ENCODE measurements around the gene CDC42EP1. TPM values are rescaled to one million over a fixed set of nuclear protein-coding genes. Genes with fewer than 3 reads are reported as not detected.

The CDC42EP1 gene
- total RNA-seq, 1 donor from 2014 or later = 39.1 TPM

DNA sequence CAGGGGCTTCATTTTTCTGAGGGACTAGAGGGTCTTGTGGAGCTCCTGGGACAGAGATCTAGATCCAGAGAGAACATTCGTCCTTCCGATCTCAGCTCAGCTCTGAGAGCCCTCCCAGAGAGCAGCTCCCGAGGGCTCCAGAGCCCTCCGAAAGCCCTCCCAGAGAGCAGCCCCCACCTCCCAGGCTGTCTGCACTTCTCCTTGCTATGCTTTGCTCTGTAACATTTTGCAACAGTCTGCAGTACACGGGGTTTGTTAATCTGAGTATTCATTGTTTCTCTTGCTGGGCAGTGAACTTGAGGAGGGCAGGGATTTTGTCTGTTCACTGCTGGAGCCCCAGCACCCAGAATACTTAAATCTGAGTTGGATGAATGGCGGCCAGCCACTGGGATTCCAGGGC is 50.9 kb downstream of the CDC42EP1 start:
- peaks cover 35% of the 10 kb centered on the region for H3K4me1 Mint-ChIP-seq
- TF ChIP-seq, protein P1, sequence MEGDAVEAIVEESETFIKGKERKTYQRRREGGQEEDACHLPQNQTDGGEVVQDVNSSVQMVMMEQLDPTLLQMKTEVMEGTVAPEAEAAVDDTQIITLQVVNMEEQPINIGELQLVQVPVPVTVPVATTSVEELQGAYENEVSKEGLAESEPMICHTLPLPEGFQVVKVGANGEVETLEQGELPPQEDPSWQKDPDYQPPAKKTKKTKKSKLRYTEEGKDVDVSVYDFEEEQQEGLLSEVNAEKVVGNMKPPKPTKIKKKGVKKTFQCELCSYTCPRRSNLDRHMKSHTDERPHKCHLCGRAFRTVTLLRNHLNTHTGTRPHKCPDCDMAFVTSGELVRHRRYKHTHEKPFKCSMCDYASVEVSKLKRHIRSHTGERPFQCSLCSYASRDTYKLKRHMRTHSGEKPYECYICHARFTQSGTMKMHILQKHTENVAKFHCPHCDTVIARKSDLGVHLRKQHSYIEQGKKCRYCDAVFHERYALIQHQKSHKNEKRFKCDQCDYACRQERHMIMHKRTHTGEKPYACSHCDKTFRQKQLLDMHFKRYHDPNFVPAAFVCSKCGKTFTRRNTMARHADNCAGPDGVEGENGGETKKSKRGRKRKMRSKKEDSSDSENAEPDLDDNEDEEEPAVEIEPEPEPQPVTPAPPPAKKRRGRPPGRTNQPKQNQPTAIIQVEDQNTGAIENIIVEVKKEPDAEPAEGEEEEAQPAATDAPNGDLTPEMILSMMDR (IDR thresholded peaks at IDR 0.05; ENCODE audit: unreplicated experiment) = no peak
- no peaks in the 10 kb centered on the region for H3K27me3 Mint-ChIP-seq (ENCODE audit: low read depth)
- no peaks in the 10 kb centered on the region for H3K9me3 Mint-ChIP-seq
- DNase-seq (ENCODE audit: low spot score in 2 of 2, unreplicated experiment in 2 of 2) = no peak
- H3K4me3 Mint-ChIP-seq = no peak overlapping the region
- no peak overlapping the region for H3K27ac Mint-ChIP-seq
- H3K36me3 Mint-ChIP-seq = peaks cover 5% of the 10 kb centered on the region

DNA sequence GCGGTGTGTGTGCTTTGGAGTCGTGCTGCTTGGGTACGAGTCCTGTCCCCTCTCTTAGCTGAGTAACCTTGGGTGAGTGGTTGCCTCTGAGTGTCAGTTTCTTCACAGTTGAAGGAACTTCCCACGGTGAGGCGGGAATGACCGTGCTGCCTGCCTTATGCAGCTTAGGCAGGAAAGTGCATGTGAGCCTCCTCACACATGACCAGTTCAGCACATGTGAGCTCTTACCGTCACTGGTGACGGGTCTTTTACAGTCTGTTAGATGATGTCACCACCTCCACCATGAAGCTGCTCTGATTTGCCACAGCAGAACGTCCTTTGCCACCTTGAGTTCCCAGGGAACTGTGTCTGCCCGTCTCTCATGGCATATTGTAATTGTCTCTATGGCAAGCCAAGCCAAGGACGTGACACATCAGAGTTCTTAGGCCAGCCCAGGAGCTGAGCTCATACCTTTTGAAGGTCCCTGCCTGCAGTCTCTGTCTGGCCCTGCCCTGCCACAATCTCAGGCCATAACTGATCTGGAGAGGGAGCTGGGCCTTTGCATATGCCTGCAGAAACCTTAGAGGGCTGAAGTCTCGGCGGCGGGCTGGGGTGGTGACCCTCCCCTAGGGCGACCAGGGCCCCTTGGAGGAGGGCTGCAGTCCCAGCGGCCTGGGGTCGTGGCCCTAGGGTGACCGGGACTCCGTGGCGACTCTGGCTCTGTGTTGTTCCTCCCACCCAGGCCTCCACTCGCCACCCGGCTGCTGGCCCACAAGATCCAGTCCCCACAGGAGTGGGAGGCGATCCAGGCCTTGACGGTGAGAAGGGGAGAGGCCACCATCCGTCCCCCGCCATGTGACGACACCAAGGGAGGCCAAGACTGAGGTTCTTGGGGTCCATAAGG is 56.2 kb downstream of the CDC42EP1 start:
- Mint-ChIP-seq H3K4me3 (no peak overlapping the region), H3K27ac (no peak overlapping the region), H3K4me1 (peaks cover 6% of the 10 kb centered on the region), H3K9me3 (no peaks in the 10 kb centered on the region), H3K36me3 (peaks cover 20% of the 10 kb centered on the region), H3K27me3 (ENCODE audit: low read depth) (no peaks in the 10 kb centered on the region)
- DNase-seq (ENCODE audit: low spot score in 2 of 2, unreplicated experiment in 2 of 2) = no peak
- TF ChIP-seq, protein P1 (IDR thresholded peaks at IDR 0.05; ENCODE audit: unreplicated experiment) = no peak

DNA sequence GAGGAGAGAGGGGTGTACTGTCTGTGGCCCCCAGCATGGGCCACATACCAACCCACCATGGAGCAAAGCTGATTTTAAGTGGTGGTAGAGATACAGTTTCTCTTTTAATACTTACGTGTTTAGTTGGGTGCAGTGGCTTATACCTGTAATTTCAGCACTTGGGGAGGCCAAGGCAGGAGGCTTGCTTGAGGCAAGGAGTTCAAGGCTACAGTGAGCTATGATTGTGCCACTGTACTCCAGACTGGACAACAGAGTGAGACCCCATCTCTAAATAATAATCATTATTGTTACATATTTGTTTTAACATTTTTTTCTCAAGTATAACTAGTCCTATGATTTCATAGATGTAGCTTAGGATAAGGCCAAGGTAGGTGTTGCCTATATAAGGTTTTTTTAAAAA is 57.2 kb downstream of the CDC42EP1 start:
- H3K27me3 Mint-ChIP-seq (ENCODE audit: low read depth) = no peaks in the 10 kb centered on the region
- H3K27ac Mint-ChIP-seq = no peak overlapping the region
- TF ChIP-seq, protein P1 (IDR thresholded peaks at IDR 0.05; ENCODE audit: unreplicated experiment) = no peak
- no peak for DNase-seq (ENCODE audit: low spot score in 2 of 2, unreplicated experiment in 2 of 2)
- H3K9me3 Mint-ChIP-seq = no peaks in the 10 kb centered on the region
- H3K4me3 Mint-ChIP-seq = no peak overlapping the region
- peaks cover 22% of the 10 kb centered on the region for H3K36me3 Mint-ChIP-seq
- peaks cover 6% of the 10 kb centered on the region for H3K4me1 Mint-ChIP-seq

DNA sequence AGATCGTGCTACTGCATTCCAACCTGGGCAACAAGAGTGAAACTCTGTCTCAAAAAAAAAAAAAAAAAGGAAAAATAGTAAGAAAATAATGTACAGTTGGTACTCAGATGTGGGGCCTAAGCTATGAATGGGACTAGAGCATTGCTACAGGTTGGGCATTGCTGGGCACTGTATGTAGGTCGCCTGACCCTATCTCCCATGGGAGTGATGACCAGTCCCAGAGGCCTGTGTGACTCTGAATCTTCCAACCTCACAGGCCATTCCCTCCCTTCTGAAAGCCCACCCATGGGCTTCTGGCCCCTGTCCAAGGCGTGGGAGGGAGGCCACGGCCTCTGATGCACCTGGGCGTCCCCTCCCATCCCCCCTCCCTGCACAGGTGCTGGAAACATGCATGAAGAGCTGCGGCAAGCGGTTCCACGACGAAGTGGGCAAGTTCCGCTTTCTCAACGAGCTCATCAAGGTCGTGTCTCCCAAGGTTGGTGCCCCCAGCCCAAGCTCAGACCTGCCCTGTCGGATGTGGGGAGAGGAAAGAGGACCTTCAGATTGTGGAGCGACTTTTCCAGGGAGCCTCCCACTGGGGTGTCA is 57.9 kb downstream of the CDC42EP1 start:
- Mint-ChIP-seq H3K27me3 (ENCODE audit: low read depth) (no peaks in the 10 kb centered on the region), H3K27ac (no peak overlapping the region), H3K4me1 (peaks cover 6% of the 10 kb centered on the region), H3K4me3 (no peak overlapping the region), H3K9me3 (no peaks in the 10 kb centered on the region), H3K36me3 (peaks cover 23% of the 10 kb centered on the region)
- TF ChIP-seq, protein P1 (IDR thresholded peaks at IDR 0.05; ENCODE audit: unreplicated experiment) = no peak
- no peak for DNase-seq (ENCODE audit: low spot score in 2 of 2, unreplicated experiment in 2 of 2)

DNA sequence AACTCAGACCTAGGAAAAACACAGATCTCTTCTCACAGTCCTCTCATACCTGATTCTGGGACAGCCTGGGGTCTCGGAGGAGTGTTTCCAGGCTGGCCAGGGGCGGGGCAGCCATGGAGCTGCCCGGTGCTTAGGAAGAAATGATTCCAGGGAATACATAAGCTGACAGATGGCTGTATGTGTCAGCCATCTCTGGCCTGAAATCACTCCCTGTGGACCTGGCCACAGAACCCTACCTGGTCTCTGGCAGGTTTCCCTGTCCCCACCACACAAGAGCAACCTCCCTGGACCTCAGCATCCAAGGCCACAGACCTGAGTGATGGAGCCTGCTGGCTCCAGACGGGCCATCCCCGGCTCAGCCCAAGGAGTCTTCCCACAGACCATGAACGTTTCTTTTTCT is 58.4 kb downstream of the CDC42EP1 start:
- no peaks in the 10 kb centered on the region for H3K27me3 Mint-ChIP-seq (ENCODE audit: low read depth)
- no peak overlapping the region for H3K27ac Mint-ChIP-seq
- H3K9me3 Mint-ChIP-seq = no peaks in the 10 kb centered on the region
- peaks cover 24% of the 10 kb centered on the region for H3K36me3 Mint-ChIP-seq
- no peak overlapping the region for H3K4me3 Mint-ChIP-seq
- TF ChIP-seq, protein P1 (IDR thresholded peaks at IDR 0.05; ENCODE audit: unreplicated experiment) = no peak
- no peak for DNase-seq (ENCODE audit: low spot score in 2 of 2, unreplicated experiment in 2 of 2)
- peaks cover 2% of the 10 kb centered on the region for H3K4me1 Mint-ChIP-seq

Other genes with a start within 250 kb of the CDC42EP1 start
- gene ELFN2, start 133.0 kb upstream of the CDC42EP1 start, total RNA-seq = 4.1 to 4.2 TPM (median 4.1 TPM) in 3 replicates
- 0.83 to 0.97 TPM (median 0.91 TPM) in 3 replicates for gene MFNG, start 74.1 kb upstream of the CDC42EP1 start, total RNA-seq
- 12.2 to 13.6 TPM (median 13.1 TPM) in 3 replicates for gene CARD10, start 41.1 kb upstream of the CDC42EP1 start, total RNA-seq
- 0.43 to 0.64 TPM (median 0.54 TPM) in 3 replicates for gene LGALS2, start 19.6 kb downstream of the CDC42EP1 start, total RNA-seq
- gene GGA1, start 48.4 kb downstream of the CDC42EP1 start, total RNA-seq = 96.6 to 107 TPM (median 96.6 TPM) in 3 replicates
- gene SH3BP1, start 79.2 kb downstream of the CDC42EP1 start, total RNA-seq = 30.0 to 33.0 TPM (median 31.9 TPM) in 3 replicates
- gene PDXP, start 98.2 kb downstream of the CDC42EP1 start, total RNA-seq = 15.6 to 16.5 TPM (median 16.1 TPM) in 3 replicates
- 238 to 262 TPM (median 242 TPM) in 3 replicates for gene LGALS1, start 115.2 kb downstream of the CDC42EP1 start, total RNA-seq
- 23.9 to 25.2 TPM (median 24.8 TPM) in 3 replicates for gene NOL12, start 125.9 kb downstream of the CDC42EP1 start, total RNA-seq
- gene TRIOBP, start 136.6 kb downstream of the CDC42EP1 start, total RNA-seq = 69.2 to 76.1 TPM (median 71.4 TPM) in 3 replicates
- 9.8 to 13.2 TPM (median 12.5 TPM) in 3 replicates for gene GCAT, start 247.5 kb downstream of the CDC42EP1 start, total RNA-seq

Measured in mesothelial cell of epicardium (in vitro differentiated cells).